KMS-11 (cell line): Measurements from ENCODE around the gene KLKB1.

ENCODE experiments used
- H2AFZ ChIP-seq: fragments of 200-600 bp; sonication (generic); 2 replicates; pipeline ENCODE4 v1.6.1; 2016; ENCODE audit warnings: antibody characterized with exemption, mixed run types, low read depth
- H3K27ac ChIP-seq: fragments of 200-600 bp; sonication (generic); 2 replicates; pipeline ENCODE4 v1.6.1; 2016; ENCODE audit warnings: mild to moderate bottlenecking, mixed run types
- H3K27me3 ChIP-seq: fragments of 200-600 bp; sonication (generic); 2 replicates; pipeline ENCODE4 v1.6.1; 2017; ENCODE audit warnings: mild to moderate bottlenecking, low read depth, mixed run types, moderate library complexity; ENCODE audit not compliant: insufficient read depth
- H3K36me3 ChIP-seq: fragments of 200-600 bp; sonication (generic); 2 replicates; pipeline ENCODE4 v1.6.1; 2017; ENCODE audit warnings: mild to moderate bottlenecking, mixed run types; ENCODE audit not compliant: insufficient read depth
- H3K4me1 ChIP-seq: fragments of 200-600 bp; sonication (generic); 2 replicates; pipeline ENCODE4 v1.6.1; 2016; ENCODE audit warnings: mild to moderate bottlenecking, low read depth, mixed run types; ENCODE audit not compliant: poor library complexity, severe bottlenecking
- H3K4me2 ChIP-seq: fragments of 200-600 bp; sonication (generic); 2 replicates; pipeline ENCODE4 v1.7.0; 2016; ENCODE audit warnings: mild to moderate bottlenecking, mixed run types
- H3K4me3 ChIP-seq: fragments of 200-600 bp; sonication (generic); IDR thresholded peaks from 2 replicates; pipeline ENCODE4 v1.6.1; 2017; ENCODE audit warnings: low read depth, low read length, mixed read lengths; ENCODE audit not compliant: insufficient read depth
- H3K79me2 ChIP-seq: fragments of 200-600 bp; sonication (generic); 2 replicates; pipeline ENCODE4 v1.6.1; 2016; ENCODE audit warnings: low read depth, mixed run types; ENCODE audit not compliant: insufficient read depth
- H3K9ac ChIP-seq: fragments of 200-600 bp; sonication (generic); 2 replicates; pipeline ENCODE4 v1.6.1; 2016; ENCODE audit warnings: mild to moderate bottlenecking, mixed run types
- H4K20me1 ChIP-seq: fragments of 200-600 bp; sonication (generic); 2 replicates; pipeline ENCODE4 v1.6.1; 2016; ENCODE audit warnings: mild to moderate bottlenecking, mixed run types; ENCODE audit not compliant: insufficient read depth
- TF ChIP-seq, protein P1 (sequence below): fragments of 200-600 bp; sonication (generic); conservative IDR thresholded peaks from 2 replicates; pipeline ENCODE4 v1.6.1; 2017; ENCODE audit warnings: low read depth, mild to moderate bottlenecking, antibody characterized with exemption, low read length, moderate library complexity, mixed read lengths

The KLKB1 gene

DNA sequence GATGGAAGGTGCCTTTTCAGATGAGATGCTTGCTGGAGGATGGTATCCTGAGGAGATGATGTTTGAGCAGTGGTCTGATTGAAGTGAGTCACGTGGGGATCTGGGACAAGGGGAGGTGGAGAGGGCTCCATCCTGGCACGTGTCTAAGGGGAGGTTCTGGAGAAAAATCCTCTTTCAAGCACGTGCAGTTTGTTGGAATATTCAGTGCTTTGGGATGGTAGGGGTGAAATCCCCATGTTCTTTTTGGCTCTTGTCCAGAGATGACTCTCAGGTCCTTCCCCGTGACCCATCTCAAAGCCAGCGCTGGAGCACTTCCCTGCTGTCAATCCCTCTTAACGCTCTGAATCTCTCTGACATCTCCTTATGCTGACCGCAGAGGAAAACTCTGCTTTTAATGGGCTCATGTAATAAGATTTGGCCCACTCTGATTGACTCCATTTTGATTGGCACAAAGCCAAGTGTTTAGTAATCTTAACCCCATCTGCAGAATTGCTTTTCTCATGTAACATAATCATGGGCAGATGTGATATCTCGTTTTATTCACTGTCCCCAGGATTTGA lies 10.8 kb upstream of the KLKB1 start:
- no peaks in the 10 kb centered on the region for H4K20me1 ChIP-seq
- no peak overlapping the region for H3K4me2 ChIP-seq
- no peak overlapping the region for H3K9ac ChIP-seq
- H2AFZ ChIP-seq = no peak overlapping the region
- no peaks in the 10 kb centered on the region for H3K4me1 ChIP-seq
- no peaks in the 10 kb centered on the region for H3K79me2 ChIP-seq
- no peak overlapping the region for H3K27ac ChIP-seq
- TF ChIP-seq, protein P1, sequence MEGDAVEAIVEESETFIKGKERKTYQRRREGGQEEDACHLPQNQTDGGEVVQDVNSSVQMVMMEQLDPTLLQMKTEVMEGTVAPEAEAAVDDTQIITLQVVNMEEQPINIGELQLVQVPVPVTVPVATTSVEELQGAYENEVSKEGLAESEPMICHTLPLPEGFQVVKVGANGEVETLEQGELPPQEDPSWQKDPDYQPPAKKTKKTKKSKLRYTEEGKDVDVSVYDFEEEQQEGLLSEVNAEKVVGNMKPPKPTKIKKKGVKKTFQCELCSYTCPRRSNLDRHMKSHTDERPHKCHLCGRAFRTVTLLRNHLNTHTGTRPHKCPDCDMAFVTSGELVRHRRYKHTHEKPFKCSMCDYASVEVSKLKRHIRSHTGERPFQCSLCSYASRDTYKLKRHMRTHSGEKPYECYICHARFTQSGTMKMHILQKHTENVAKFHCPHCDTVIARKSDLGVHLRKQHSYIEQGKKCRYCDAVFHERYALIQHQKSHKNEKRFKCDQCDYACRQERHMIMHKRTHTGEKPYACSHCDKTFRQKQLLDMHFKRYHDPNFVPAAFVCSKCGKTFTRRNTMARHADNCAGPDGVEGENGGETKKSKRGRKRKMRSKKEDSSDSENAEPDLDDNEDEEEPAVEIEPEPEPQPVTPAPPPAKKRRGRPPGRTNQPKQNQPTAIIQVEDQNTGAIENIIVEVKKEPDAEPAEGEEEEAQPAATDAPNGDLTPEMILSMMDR = no peak
- no peaks in the 10 kb centered on the region for H3K27me3 ChIP-seq
- no peaks in the 10 kb centered on the region for H3K36me3 ChIP-seq
- no peak overlapping the region for H3K4me3 ChIP-seq

DNA sequence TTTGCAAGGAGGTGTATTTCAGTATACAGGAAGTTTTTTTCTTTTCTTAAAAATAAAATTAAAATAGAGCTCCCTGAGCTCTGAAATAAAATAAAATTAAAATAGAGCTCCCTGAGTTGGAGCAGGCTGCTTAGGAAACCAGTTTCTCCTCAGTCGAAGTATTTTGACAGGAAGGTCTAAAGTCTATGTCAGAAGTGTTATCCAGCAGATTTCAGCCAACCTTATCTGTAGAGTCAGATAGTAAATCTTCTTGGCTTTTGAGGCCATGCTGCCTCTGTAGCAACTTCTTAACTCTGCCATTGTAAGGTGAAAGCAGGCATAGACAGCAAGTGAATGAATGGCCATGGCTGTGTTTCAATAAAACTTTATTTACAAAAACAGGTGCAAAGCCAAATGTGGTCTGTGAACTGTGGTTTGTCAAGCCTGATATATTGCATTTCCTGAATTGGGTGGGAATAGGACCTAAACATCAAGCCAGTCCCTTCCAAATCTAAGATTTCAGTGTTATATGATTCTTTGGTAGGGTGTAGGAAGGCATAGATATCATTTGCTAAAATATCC lies 9.5 kb upstream of the KLKB1 start:
- Histone ChIP-seq H3K4me3 (no peak overlapping the region), H3K9ac (no peak overlapping the region), H3K27me3 (no peaks in the 10 kb centered on the region), H3K79me2 (no peaks in the 10 kb centered on the region), H3K27ac (no peak overlapping the region), H3K4me2 (no peak overlapping the region), H3K4me1 (no peaks in the 10 kb centered on the region), H4K20me1 (no peaks in the 10 kb centered on the region), H2AFZ (no peak overlapping the region), H3K36me3 (no peaks in the 10 kb centered on the region)
- TF ChIP-seq, protein P1 = no peak

DNA sequence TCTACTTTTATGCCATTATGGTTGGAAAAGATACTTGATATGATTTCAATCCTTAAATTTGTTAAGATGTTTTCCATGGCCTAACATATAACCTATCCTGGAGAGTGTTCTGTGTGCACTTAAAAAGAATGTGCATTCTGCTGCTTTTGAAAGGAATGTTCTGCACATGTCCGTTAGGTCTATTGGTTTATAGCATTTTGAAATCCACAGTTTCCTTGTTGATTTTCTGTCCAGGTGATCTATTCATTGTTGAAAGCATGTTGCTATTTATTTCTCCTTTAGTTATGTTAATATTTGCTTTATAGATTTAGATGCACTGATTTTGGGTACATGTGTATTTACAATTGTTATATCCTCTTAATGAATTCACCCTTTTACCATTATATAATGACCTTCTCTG lies 5.7 kb upstream of the KLKB1 start:
- Histone ChIP-seq H3K36me3 (no peaks in the 10 kb centered on the region), H2AFZ (no peak overlapping the region), H3K79me2 (no peaks in the 10 kb centered on the region), H3K4me2 (no peak overlapping the region), H3K27me3 (no peaks in the 10 kb centered on the region), H3K4me1 (no peaks in the 10 kb centered on the region), H4K20me1 (no peaks in the 10 kb centered on the region), H3K27ac (no peak overlapping the region), H3K9ac (no peak overlapping the region), H3K4me3 (no peak overlapping the region)
- TF ChIP-seq, protein P1 = no peak

DNA sequence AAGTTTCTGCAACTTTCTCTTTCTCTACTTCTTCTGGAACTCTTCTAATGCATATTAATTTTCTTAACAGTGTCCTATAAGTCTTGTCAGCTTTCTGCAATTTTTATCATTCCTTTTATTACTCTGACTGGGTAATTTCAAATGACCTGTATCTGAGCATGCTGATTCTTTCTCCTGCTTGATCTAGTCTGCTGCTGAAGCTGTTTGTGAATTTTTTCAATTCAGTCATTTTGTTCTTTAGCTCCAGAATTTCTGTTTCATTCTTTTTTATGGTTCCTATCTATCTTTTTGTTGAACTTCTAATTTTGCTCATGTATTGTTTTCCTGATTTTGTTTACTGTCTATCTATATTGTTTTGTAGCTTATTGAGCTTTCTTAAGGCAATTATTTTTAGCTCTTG lies 1.5 kb upstream of the KLKB1 start:
- H3K4me2 ChIP-seq = no peak overlapping the region
- TF ChIP-seq, protein P1 = no peak
- no peaks in the 10 kb centered on the region for H3K27me3 ChIP-seq
- no peak overlapping the region for H2AFZ ChIP-seq
- no peaks in the 10 kb centered on the region for H4K20me1 ChIP-seq
- no peaks in the 10 kb centered on the region for H3K79me2 ChIP-seq
- no peak overlapping the region for H3K27ac ChIP-seq
- no peaks in the 10 kb centered on the region for H3K36me3 ChIP-seq
- no peak overlapping the region for H3K4me3 ChIP-seq
- H3K4me1 ChIP-seq = no peaks in the 10 kb centered on the region
- no peak overlapping the region for H3K9ac ChIP-seq
